Measurements from ENCODE around the gene VIPR2. TPM values are rescaled to one million over a fixed set of nuclear protein-coding genes. Genes with fewer than 3 reads are reported as not detected.

Gene VIPR2
- total RNA-seq, 1 donor from 2014 or later = 0.07 TPM

- no peak for TF ChIP-seq CTCF (IDR thresholded peaks at IDR 0.05)
- H3K36me3 Mint-ChIP-seq (ENCODE audit: low read depth) = no peaks in the 10 kb centered on the region
- H3K4me1 Mint-ChIP-seq (ENCODE audit: low read depth) = peaks cover 4% of the 10 kb centered on the region
- H3K4me3 Mint-ChIP-seq (ENCODE audit: unreplicated experiment) = no peak overlapping the region
- H3K27me3 Mint-ChIP-seq (ENCODE audit: low read depth) = peaks cover 10% of the 10 kb centered on the region
- H3K27ac Mint-ChIP-seq (ENCODE audit: unreplicated experiment) = no peak overlapping the region
- DNase-seq (ENCODE audit: low spot score) = no peak
- H3K9me3 Mint-ChIP-seq (ENCODE audit: low read depth) = no peaks in the 10 kb centered on the region
Observed at GRCh38 chr7:159063046-159063840, 81.4 kb downstream of the VIPR2 start.

- H3K27ac Mint-ChIP-seq (ENCODE audit: unreplicated experiment) = no peak overlapping the region
- H3K9me3 Mint-ChIP-seq (ENCODE audit: low read depth) = no peaks in the 10 kb centered on the region
- no peaks in the 10 kb centered on the region for H3K36me3 Mint-ChIP-seq (ENCODE audit: low read depth)
- no peak for TF ChIP-seq CTCF (IDR thresholded peaks at IDR 0.05)
- H3K4me1 Mint-ChIP-seq (ENCODE audit: low read depth) = peaks cover 4% of the 10 kb centered on the region
- DNase-seq (ENCODE audit: low spot score) = no peak
- peaks cover 10% of the 10 kb centered on the region for H3K27me3 Mint-ChIP-seq (ENCODE audit: low read depth)
- no peak overlapping the region for H3K4me3 Mint-ChIP-seq (ENCODE audit: unreplicated experiment)
Observed at GRCh38 chr7:159062569-159062968, 82.1 kb downstream of the VIPR2 start.

- no peak for TF ChIP-seq CTCF (IDR thresholded peaks at IDR 0.05)
- no peak overlapping the region for H3K27ac Mint-ChIP-seq (ENCODE audit: unreplicated experiment)
- peaks cover 4% of the 10 kb centered on the region for H3K4me1 Mint-ChIP-seq (ENCODE audit: low read depth)
- H3K9me3 Mint-ChIP-seq (ENCODE audit: low read depth) = no peaks in the 10 kb centered on the region
- peak overlapping the region; percentile 51 for H3K4me3 Mint-ChIP-seq (ENCODE audit: unreplicated experiment)
- peaks cover 5% of the 10 kb centered on the region for H3K27me3 Mint-ChIP-seq (ENCODE audit: low read depth)
- H3K36me3 Mint-ChIP-seq (ENCODE audit: low read depth) = no peaks in the 10 kb centered on the region
- DNase-seq (ENCODE audit: low spot score) = no peak
Observed at GRCh38 chr7:159061674-159062212, 82.9 kb downstream of the VIPR2 start.

- Mint-ChIP-seq H3K27me3 (ENCODE audit: low read depth) (peaks cover 6% of the 10 kb centered on the region), H3K27ac (ENCODE audit: unreplicated experiment) (no peak overlapping the region)
Observed at GRCh38 chr7:159061209-159061608, 83.5 kb downstream of the VIPR2 start.

GRCh38 chr7:159060440-159060839 lies 84.2 kb downstream of the VIPR2 start:
- H3K27me3 Mint-ChIP-seq (ENCODE audit: low read depth) = peaks cover 11% of the 10 kb centered on the region
- H3K27ac Mint-ChIP-seq (ENCODE audit: unreplicated experiment) = no peak overlapping the region
- peaks cover 4% of the 10 kb centered on the region for H3K4me1 Mint-ChIP-seq (ENCODE audit: low read depth)
- H3K4me3 Mint-ChIP-seq (ENCODE audit: unreplicated experiment) = no peak overlapping the region
- no peak for TF ChIP-seq CTCF (IDR thresholded peaks at IDR 0.05)
- H3K9me3 Mint-ChIP-seq (ENCODE audit: low read depth) = no peaks in the 10 kb centered on the region
- H3K36me3 Mint-ChIP-seq (ENCODE audit: low read depth) = no peaks in the 10 kb centered on the region
- DNase-seq (ENCODE audit: low spot score) = no peak

More at GRCh38 chr7:159061209-159061608, 83.5 kb downstream of the VIPR2 start:
- peaks cover 4% of the 10 kb centered on the region for H3K4me1 Mint-ChIP-seq (ENCODE audit: low read depth)
- no peaks in the 10 kb centered on the region for H3K36me3 Mint-ChIP-seq (ENCODE audit: low read depth)
- no peak overlapping the region for H3K4me3 Mint-ChIP-seq (ENCODE audit: unreplicated experiment)
- no peak for DNase-seq (ENCODE audit: low spot score)
- no peaks in the 10 kb centered on the region for H3K9me3 Mint-ChIP-seq (ENCODE audit: low read depth)
- TF ChIP-seq CTCF (IDR thresholded peaks at IDR 0.05) = no peak

Data from chondrocyte (in vitro differentiated cells).